Measurements from ENCODE around the gene PTPRK.
"Not testable (repeated sequence)": the region's sequence is repeated elsewhere in the genome, so short reads cannot be mapped to it uniquely, and the experiment has no call there.

DNA sequence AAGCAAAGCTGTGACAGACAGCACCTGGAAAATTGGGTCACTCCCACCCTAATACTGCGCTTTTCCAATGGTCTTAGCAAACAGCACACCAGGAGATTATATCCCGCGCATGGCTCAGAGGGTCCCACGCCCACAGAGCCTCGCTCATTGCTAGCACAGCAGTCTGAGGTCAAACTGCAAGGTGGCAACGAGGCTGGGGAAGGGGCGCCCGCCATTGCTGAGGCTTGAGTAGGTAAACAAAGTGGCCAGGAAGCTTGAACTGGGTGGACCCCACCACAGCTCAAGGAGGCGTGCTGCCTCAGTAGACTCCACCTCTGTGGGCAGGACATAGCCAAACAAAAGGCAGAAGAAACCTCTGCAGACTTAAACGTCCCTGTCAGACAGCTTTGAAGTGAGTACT, 594.0 kb downstream of the PTPRK start:
- TF ChIP-seq CTCF (conservative IDR thresholded peaks at IDR 0.05 in 1 of 2, IDR thresholded peaks at IDR 0.05 in 1 of 2; ENCODE audit: extremely low read depth in 1 of 2, insufficient read depth in 1 of 2, low read depth in 1 of 2, low read length in 2 of 2); EZH2 (IDR thresholded peaks at IDR 0.05; ENCODE audit: borderline replicate concordance, low read length): not testable (repeated sequence)
